Activated CD4-positive, alpha-beta T cell treated with anti-CD3 and anti-CD28 coated beads for 24 hours (primary cell): ENCODE measurements around the gene MOGAT1.
"Not testable (repeated sequence)": the region's sequence is repeated elsewhere in the genome, so short reads cannot be mapped to it uniquely, and the experiment has no call there.

ENCODE experiments used
- DNase-seq, 2 donors: peaks; one replicate each; pipeline ENCODE4 v3.0.0-alpha.2; 2020; ENCODE audit warnings: low read depth in 2 of 2

Gene MOGAT1

GRCh38 chr2:222709191-222709891, 37.9 kb downstream of the MOGAT1 start:
- no peak for DNase-seq

GRCh38 chr2:222710736-222711135, 39.3 kb downstream of the MOGAT1 start:
- no peak for DNase-seq

DNA sequence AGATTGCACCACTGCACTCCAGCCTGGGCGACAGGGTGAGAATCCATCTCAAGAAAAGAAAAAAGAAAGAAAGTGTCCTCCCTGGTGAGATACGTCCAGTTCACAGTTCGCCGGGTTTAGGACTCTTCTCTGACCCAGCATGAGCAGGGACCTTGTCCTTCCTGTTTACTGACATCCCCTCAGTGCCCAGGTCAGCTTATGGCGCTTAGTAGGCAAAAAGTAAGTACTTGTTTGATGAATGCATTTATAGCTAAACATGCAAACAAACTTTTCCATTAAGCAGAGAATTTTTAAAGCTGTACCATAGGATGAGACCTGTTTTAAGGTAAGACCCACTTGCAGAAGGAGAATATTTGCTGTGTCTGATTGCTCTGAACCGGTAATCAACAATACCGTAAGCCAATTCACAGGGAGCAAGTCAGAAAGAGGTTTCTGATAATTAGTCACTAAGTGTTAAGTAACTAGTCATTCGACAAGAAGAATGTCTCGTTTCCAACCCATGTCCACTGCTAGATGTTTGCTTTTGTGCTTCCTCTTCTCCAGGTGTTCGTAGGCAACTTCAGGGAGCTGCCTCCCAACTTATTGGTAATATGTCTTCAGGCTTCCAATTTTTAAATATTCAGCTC, 40.0 kb downstream of the MOGAT1 start:
- no peak for DNase-seq

- no peak for DNase-seq
These were observed 41.5 kb downstream of the MOGAT1 start for GRCh38 chr2:222713002-222713401.

- DNase-seq, result no peak
These were observed 43.1 kb downstream of the MOGAT1 start for GRCh38 chr2:222714361-222715241.

GRCh38 chr2:222715742-222716141, 44.3 kb downstream of the MOGAT1 start:
- DNase-seq, result no peak

- DNase-seq, result not testable (repeated sequence)
These were observed 48.3 kb downstream of the MOGAT1 start for GRCh38 chr2:222719787-222720186.

DNA sequence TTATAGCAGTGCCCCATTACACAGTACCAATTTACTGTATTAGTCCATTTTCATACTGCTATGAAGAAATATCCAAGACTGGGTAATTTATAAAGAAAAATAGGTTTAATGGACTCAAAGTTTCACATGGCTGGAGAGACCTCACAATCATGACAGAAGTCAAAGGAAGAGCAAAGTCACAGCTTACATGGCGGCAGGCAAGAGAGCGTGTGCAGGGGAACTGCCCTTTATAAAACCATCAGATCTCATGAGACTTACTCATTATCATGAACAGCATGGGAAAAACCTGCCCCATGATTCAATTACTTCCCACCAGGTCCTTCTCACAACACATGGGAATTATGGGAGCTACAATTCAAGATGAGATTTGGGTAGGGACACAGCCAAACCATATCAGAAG, 50.1 kb downstream of the MOGAT1 start:
- DNase-seq, result not testable (repeated sequence)

GRCh38 chr2:222722327-222722946, 51.0 kb downstream of the MOGAT1 start:
- no peak for DNase-seq

DNA sequence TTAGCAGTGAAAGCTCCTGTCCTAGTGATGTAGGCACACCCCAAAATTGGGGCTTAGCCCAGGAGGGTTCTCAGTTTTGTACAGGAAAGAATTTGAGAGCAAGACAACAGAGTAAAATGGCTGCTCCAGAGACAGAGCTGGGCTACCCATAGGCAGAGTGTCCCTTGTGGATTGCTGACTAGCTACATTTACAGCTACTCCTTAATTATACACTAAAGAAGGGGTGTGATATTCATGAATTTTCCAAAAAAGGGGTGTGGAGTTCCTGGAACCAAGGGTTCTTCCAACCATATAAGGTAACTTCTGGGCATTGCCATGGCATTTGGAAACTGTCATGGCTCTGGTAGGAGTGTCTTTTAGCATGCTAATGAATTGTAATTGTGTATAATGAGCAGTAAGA, 52.8 kb downstream of the MOGAT1 start:
- no peak for DNase-seq

GRCh38 chr2:222728621-222729020, 57.2 kb downstream of the MOGAT1 start:
- no peak for DNase-seq

DNA sequence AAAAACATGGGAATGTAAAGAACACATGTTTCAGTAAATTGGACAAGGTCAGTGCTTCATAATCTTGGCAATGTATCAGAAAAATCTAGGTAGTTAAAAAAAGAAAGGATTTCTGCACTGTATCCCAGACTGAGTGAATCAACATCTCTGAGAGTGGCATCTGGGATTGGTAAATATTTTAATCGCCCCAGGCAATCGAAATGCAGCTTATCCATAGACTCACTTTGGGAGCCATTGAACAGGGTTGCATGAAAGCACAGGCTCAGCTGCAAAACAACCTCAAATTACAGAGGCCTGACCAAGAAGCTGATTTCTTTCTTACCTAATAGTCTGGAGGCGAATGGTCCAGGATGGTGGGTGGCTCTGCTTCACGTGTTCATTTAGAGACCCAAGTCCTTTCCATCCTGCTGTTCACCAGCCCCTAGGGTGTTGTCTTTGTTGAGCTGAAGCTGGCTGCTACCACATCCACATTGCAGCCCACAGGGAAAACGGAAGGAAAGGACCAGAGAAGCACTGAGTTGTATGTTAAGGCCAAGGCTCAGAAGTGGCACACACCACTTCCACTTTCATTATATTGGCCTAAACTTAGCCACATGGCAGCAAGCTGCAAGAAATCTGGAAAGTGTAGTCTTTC, 59.0 kb downstream of the MOGAT1 start:
- no peak for DNase-seq

- no peak for DNase-seq
These were observed 59.8 kb downstream of the MOGAT1 start for GRCh38 chr2:222731201-222731621.

DNA sequence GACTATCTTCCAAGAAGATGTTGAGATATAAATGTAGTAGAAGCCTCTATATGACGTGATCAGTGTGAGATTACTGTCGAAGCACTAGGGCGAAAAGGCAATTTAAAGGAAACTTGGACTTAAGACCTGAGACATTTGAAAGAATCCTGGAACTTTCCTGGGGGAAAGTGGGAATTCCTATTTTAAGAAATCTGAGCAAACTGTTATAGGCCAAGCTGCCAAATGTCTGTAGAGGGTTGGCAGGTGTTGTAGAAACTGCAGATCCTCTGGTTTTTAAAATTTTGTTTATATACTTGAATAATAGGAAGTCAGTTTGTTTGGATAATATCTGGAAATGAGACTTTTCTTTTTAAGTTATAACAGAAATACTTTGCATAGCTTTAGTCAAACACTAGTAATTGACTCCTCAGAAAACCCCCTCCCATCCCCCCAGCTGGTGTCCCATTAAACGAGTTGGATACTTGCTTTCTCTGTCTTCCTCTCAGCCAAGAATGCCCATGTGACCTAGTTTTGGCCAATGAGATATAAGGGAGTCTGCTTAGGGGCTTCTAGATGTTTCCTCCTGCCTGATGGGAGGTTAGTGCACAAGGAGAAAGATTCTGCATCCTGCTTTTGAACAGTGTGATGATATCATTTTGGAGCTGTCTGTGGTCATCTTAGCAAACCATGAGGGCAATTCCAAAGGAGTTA, 61.2 kb downstream of the MOGAT1 start:
- DNase-seq, result no peak

DNA sequence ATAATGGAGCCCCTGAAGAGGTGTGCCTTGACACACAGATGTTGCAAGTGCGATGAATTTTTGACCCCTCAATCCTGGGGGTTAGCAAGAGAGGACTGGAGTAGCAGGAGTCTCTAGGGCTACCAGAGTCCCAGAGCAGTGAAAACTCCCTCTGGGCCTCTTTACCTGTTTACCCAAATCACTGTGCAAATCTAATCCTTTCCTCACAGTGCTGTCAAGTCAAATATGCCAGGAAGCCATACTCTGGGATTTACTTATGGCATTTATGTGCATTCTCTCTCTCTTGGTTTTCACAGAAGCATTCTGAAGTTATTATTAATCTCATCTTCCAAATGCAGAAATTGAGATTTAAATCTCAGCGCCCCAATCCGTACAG, 62.0 kb downstream of the MOGAT1 start:
- DNase-seq, result no peak

DNA sequence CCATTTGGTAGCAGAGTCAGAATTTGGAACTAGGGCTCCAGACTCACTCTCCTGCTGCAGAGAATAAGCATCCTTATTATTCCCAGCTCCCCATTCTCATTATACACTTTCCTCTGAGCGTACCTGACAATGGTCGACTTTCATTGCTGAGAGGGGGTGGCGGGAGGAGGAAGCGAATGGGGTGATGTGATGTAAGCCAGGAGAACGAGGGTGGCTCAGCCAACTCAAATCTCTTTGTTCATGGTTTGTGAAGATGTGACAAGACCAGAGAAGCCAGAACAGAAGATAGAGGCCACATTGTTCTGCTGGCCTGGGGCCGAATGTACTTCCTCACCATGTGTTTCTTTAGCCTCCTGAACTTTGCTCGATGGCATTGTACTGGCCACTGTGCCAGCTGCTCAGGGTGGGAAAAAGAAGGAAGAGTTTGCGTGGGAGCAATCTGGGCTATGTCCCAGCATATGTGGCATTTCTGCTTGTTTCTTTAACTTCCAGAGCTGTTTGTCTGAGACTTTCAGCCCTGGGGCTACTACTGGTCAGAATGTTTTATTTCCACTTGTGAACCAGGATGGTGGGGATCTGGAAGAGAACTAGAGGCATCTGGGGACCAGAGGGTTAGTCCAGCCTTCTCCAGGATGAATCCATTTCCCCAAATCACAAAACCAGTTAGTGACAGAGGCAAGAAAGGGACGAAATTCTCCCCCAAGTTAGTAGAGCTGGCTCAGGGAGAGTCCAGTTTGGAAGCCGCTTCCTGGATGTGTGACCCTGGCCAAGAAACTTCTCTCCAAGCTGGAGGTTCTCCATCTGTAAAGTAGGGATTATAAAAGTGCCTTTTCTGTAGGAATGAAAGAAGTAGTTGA, 62.6 kb downstream of the MOGAT1 start:
- DNase-seq, result no peak

DNA sequence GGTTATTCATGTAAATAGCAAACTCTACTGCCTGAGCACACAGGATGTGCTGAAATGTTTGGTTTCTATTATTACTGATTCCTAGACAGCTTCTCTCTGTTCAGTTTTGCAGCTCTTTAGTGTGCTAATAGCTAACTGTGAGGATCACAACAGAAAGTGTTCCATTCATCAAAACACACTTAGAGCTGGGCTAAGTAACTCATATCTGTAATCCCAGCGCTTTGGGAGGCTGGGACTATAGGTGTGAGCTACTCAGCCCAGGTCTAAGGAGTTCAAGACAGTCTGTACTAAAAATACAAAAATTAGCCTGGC, 63.2 kb downstream of the MOGAT1 start:
- DNase-seq, result no peak

DNA sequence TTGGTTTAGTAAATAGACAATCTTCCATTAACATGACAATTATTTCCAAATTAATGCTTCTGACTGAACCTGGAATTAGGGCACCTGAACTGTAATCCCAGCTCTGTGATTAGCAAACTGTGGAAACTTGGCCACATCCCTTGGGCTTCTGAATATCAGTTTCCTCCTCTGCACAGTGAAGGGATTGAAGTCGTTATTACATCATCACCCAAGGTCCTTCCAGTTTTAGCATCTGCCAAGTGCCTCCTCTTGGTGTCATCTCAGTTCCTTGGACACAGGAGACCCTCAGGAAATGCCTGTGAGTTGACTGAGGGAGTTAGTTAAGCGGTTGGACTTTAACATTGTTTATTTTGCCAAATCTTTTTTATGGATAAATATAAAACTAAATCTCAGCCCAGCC, 64.8 kb downstream of the MOGAT1 start:
- DNase-seq, result no peak

- no peak for DNase-seq
These were observed 65.5 kb downstream of the MOGAT1 start for GRCh38 chr2:222736924-222737323.

- no peak for DNase-seq
These were observed 66.9 kb downstream of the MOGAT1 start for GRCh38 chr2:222738312-222738711.
